Activated CD4-positive, alpha-beta T cell treated with anti-CD3 and anti-CD28 coated beads for 1 hour (primary cell): ENCODE results near the gene IMMP2L.

Experiments used
- DNase-seq: peaks from one replicate; pipeline ENCODE4 v3.0.0-alpha.2; 2020

Gene IMMP2L

GRCh38 chr7:110891197-110891596, 671.1 kb downstream of the IMMP2L start:
- DNase-seq = no peak

GRCh38 chr7:110890101-110890500, 672.2 kb downstream of the IMMP2L start:
- DNase-seq = no peak

GRCh38 chr7:110889335-110889734, 673.0 kb downstream of the IMMP2L start:
- DNase-seq = no peak

- DNase-seq = no peak
Observed at GRCh38 chr7:110888641-110889040, 673.7 kb downstream of the IMMP2L start.

- DNase-seq = no peak
Observed at GRCh38 chr7:110885474-110885873, 676.8 kb downstream of the IMMP2L start.

GRCh38 chr7:110881721-110882120, 680.6 kb downstream of the IMMP2L start:
- no peak for DNase-seq

GRCh38 chr7:110880971-110881370, 681.3 kb downstream of the IMMP2L start:
- no peak for DNase-seq

GRCh38 chr7:110877016-110877415, 685.3 kb downstream of the IMMP2L start:
- DNase-seq = no peak

- DNase-seq = no peak
Observed at GRCh38 chr7:110875346-110875745, 686.9 kb downstream of the IMMP2L start.

GRCh38 chr7:110871856-110872255, 690.4 kb downstream of the IMMP2L start:
- no peak for DNase-seq

GRCh38 chr7:110870926-110871325, 691.4 kb downstream of the IMMP2L start:
- DNase-seq = no peak

GRCh38 chr7:110868458-110868857, 693.8 kb downstream of the IMMP2L start:
- no peak for DNase-seq

GRCh38 chr7:110867771-110868170, 694.5 kb downstream of the IMMP2L start:
- no peak for DNase-seq

GRCh38 chr7:110863258-110863657, 699.0 kb downstream of the IMMP2L start:
- DNase-seq = no peak

GRCh38 chr7:110861163-110861562, 701.1 kb downstream of the IMMP2L start:
- no peak for DNase-seq

- DNase-seq = no peak
Observed at GRCh38 chr7:110857106-110857505, 705.2 kb downstream of the IMMP2L start.

GRCh38 chr7:110856704-110857103, 705.6 kb downstream of the IMMP2L start:
- no peak for DNase-seq

- DNase-seq = no peak
Observed at GRCh38 chr7:110854651-110855050, 707.6 kb downstream of the IMMP2L start.

GRCh38 chr7:110854166-110854565, 708.1 kb downstream of the IMMP2L start:
- DNase-seq = no peak

- no peak for DNase-seq
Observed at GRCh38 chr7:110853263-110853662, 709.0 kb downstream of the IMMP2L start.

- no peak for DNase-seq
Observed at GRCh38 chr7:110852156-110852940, 709.9 kb downstream of the IMMP2L start.

- no peak for DNase-seq
Observed at GRCh38 chr7:110850224-110850623, 712.1 kb downstream of the IMMP2L start.

- DNase-seq = no peak
Observed at GRCh38 chr7:110842796-110843195, 719.5 kb downstream of the IMMP2L start.

GRCh38 chr7:110841840-110842545, 720.3 kb downstream of the IMMP2L start:
- DNase-seq = no peak
